Body of pancreas (tissue), 4 donors: ENCODE data around the gene TNXB.

ENCODE experiments used
- POLR2A ChIP-seq, 3 donors: fragments of 450-650 bp; IDR thresholded peaks; one replicate each; pipeline ENCODE4 v1.6.1; 2016; ENCODE audit warnings: antibody characterized with exemption in 3 of 3, mild to moderate bottlenecking in 2 of 3
- TF ChIP-seq, protein P1 (sequence below), 7 experiments: fragments of 450-650 bp in 4 of 7; fragments of 200-600 bp in 3 of 7; sonication (generic) in 3 of 7; IDR thresholded peaks; one replicate each; pipeline ENCODE4 v1.5.1; 2016 to 2019; ENCODE audit warnings: antibody characterized with exemption in 7 of 7

GRCh38 chr6:32127409-32127716 lies 18.2 kb upstream of the TNXB start:
- no peak for TF ChIP-seq POLR2A (IDR thresholded peaks at IDR 0.05)
- TF ChIP-seq, protein P1, sequence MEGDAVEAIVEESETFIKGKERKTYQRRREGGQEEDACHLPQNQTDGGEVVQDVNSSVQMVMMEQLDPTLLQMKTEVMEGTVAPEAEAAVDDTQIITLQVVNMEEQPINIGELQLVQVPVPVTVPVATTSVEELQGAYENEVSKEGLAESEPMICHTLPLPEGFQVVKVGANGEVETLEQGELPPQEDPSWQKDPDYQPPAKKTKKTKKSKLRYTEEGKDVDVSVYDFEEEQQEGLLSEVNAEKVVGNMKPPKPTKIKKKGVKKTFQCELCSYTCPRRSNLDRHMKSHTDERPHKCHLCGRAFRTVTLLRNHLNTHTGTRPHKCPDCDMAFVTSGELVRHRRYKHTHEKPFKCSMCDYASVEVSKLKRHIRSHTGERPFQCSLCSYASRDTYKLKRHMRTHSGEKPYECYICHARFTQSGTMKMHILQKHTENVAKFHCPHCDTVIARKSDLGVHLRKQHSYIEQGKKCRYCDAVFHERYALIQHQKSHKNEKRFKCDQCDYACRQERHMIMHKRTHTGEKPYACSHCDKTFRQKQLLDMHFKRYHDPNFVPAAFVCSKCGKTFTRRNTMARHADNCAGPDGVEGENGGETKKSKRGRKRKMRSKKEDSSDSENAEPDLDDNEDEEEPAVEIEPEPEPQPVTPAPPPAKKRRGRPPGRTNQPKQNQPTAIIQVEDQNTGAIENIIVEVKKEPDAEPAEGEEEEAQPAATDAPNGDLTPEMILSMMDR (IDR thresholded peaks at IDR 0.05): no peak
